ENCODE data around the gene RPS6KA2.
"Not testable (repeated sequence)": the region's sequence is repeated elsewhere in the genome, so short reads cannot be mapped to it uniquely, and the experiment has no call there.

The RPS6KA2 gene

DNA sequence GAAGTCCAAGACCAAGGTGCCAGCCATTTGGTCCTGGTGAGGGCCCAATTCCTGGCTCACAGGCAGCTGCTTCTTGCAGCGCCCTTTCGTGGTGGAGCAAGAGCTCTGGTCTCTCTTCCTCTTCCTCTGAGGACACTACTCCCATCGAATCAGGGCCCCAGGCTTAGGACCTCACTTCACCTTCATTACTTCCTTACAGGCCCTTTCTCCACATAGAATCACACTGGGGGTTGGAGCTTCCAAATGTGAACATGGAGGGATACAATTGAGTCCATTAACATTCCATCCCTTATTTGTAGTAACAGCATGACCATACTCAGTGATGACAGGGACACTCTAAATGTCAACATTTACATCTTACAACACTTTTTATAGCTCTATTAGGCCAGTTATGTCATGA lies 42.9 kb downstream of the RPS6KA2 start:
- H3K27me3 ChIP-seq (ENCODE audit: insufficient read depth, poor library complexity, severe bottlenecking), result no peaks in the 10 kb centered on the region
- peak; percentile 36; the same call in 1 of the 2 replicates for TF ChIP-seq SPI1 (IDR thresholded peaks at IDR 0.05; ENCODE audit: borderline replicate concordance, low read depth)
- TF ChIP-seq, protein P1, sequence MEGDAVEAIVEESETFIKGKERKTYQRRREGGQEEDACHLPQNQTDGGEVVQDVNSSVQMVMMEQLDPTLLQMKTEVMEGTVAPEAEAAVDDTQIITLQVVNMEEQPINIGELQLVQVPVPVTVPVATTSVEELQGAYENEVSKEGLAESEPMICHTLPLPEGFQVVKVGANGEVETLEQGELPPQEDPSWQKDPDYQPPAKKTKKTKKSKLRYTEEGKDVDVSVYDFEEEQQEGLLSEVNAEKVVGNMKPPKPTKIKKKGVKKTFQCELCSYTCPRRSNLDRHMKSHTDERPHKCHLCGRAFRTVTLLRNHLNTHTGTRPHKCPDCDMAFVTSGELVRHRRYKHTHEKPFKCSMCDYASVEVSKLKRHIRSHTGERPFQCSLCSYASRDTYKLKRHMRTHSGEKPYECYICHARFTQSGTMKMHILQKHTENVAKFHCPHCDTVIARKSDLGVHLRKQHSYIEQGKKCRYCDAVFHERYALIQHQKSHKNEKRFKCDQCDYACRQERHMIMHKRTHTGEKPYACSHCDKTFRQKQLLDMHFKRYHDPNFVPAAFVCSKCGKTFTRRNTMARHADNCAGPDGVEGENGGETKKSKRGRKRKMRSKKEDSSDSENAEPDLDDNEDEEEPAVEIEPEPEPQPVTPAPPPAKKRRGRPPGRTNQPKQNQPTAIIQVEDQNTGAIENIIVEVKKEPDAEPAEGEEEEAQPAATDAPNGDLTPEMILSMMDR (IDR thresholded peaks at IDR 0.05; ENCODE audit: insufficient read depth, low read length), result no peak
- TF ChIP-seq POLR2AphosphoS5 (IDR thresholded peaks at IDR 0.05; ENCODE audit: low read depth), result no peak
- no peak overlapping the region for H3K4me3 ChIP-seq (replicated peaks; ENCODE audit: insufficient read depth, low read length)
- no peak overlapping the region for H3K27ac ChIP-seq (replicated peaks)
- peak; percentile 30 to 43 for DNase-seq (ENCODE audit: low read depth in 1 of 2, low spot score in 1 of 2)

DNA sequence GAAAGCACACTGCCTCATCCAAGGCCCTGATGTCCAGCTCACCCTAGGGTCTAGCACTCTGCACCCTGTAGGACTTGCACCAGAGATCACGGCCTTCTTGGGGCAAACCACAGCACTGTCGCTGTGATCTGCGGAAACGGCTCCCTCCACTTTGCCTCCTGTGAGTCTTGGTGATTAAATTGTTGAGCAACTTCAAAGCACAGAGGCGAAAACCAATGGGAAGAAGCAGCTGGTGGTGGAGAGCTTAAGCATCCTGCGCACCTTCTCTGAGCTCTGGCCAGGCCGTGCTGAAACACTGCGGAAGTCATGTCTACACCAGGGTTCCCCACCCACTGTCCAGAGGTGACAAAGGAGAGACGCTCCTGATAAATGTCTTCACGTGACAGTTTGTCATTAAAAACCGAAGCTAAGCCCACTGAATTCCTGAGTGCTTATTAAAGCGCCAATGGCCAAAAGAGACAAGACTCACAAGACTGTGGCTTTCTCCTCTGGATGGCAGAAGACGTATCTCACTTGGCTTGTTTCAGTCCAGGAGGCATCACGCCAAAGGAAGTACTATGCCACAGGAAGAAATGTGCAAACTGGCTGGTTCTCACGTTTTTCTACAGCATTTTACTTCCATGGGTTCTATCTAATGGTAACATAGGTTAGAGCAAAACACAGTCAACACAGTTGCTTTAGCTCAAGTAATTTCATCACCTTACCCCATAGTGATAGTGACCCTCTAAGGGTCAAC lies 43.7 kb downstream of the RPS6KA2 start:
- Histone ChIP-seq H3K27me3 (ENCODE audit: insufficient read depth, poor library complexity, severe bottlenecking) (no peaks in the 10 kb centered on the region), H3K4me3 (replicated peaks; ENCODE audit: insufficient read depth, low read length) (no peak overlapping the region), H3K27ac (replicated peaks) (no peak overlapping the region)
- TF ChIP-seq, protein P2, sequence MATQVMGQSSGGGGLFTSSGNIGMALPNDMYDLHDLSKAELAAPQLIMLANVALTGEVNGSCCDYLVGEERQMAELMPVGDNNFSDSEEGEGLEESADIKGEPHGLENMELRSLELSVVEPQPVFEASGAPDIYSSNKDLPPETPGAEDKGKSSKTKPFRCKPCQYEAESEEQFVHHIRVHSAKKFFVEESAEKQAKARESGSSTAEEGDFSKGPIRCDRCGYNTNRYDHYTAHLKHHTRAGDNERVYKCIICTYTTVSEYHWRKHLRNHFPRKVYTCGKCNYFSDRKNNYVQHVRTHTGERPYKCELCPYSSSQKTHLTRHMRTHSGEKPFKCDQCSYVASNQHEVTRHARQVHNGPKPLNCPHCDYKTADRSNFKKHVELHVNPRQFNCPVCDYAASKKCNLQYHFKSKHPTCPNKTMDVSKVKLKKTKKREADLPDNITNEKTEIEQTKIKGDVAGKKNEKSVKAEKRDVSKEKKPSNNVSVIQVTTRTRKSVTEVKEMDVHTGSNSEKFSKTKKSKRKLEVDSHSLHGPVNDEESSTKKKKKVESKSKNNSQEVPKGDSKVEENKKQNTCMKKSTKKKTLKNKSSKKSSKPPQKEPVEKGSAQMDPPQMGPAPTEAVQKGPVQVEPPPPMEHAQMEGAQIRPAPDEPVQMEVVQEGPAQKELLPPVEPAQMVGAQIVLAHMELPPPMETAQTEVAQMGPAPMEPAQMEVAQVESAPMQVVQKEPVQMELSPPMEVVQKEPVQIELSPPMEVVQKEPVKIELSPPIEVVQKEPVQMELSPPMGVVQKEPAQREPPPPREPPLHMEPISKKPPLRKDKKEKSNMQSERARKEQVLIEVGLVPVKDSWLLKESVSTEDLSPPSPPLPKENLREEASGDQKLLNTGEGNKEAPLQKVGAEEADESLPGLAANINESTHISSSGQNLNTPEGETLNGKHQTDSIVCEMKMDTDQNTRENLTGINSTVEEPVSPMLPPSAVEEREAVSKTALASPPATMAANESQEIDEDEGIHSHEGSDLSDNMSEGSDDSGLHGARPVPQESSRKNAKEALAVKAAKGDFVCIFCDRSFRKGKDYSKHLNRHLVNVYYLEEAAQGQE (IDR thresholded peaks at IDR 0.05; ENCODE audit: insufficient replicate concordance, low read depth), result no peak
- TF ChIP-seq GABPA (IDR thresholded peaks at IDR 0.05; ENCODE audit: low read depth) (no peak), POLR2AphosphoS5 (IDR thresholded peaks at IDR 0.05; ENCODE audit: low read depth) (no peak), SPI1 (IDR thresholded peaks at IDR 0.05; ENCODE audit: borderline replicate concordance, low read depth) (no peak)
- TF ChIP-seq, protein P1 (IDR thresholded peaks at IDR 0.05; ENCODE audit: insufficient read depth, low read length), result no peak
- no peak for DNase-seq (ENCODE audit: low read depth in 1 of 2, low spot score in 1 of 2)

DNA sequence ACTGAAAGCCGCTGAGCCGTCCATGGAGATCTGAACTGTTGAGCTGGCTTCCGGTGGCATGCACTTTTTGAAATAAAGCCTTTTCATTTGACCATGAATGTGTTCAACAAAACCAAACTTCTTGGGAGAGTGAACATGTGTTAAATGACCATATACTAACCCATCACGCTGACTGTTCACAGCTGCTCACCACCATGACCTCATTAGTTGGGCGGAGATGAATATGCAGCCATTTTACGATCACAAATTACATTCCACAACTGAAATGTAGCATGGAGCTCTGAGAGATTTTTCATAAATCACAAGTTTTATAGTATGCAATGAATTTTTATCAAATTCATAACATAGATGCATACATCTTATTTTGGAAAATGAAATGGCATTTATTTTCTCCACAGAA lies 44.8 kb downstream of the RPS6KA2 start:
- no peak for DNase-seq (ENCODE audit: low read depth in 1 of 2, low spot score in 1 of 2)
- no peaks in the 10 kb centered on the region for H3K27me3 ChIP-seq (ENCODE audit: insufficient read depth, poor library complexity, severe bottlenecking)
- TF ChIP-seq POLR2AphosphoS5 (IDR thresholded peaks at IDR 0.05; ENCODE audit: low read depth) (no peak), SPI1 (IDR thresholded peaks at IDR 0.05; ENCODE audit: borderline replicate concordance, low read depth) (no peak), GABPA (IDR thresholded peaks at IDR 0.05; ENCODE audit: low read depth) (no peak)
- TF ChIP-seq, protein P1 (IDR thresholded peaks at IDR 0.05; ENCODE audit: insufficient read depth, low read length), result no peak
- TF ChIP-seq, protein P2 (IDR thresholded peaks at IDR 0.05; ENCODE audit: insufficient replicate concordance, low read depth), result no peak
- no peak overlapping the region for H3K4me3 ChIP-seq (replicated peaks; ENCODE audit: insufficient read depth, low read length)
- H3K27ac ChIP-seq (replicated peaks), result no peak overlapping the region

DNA sequence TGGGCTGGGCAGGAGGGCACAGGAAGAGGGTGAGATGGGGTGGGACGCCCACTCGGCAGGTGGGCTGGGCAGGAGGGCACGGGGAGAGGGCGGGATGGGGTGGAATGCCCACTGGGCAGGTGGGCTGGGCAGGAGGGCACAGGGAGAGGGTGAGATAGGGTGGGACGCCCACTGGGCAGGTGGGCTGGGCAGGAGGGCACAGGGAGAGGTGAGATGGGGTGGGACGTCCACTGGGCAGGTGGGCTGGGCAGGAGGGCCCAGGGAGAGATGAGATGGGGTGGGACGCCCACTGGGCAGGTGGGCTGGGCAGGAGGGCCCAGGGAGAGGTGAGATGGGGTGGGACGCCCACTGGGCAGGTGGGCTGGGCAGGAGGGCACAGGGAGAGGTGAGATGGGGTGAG lies 45.2 kb downstream of the RPS6KA2 start:
- H3K4me3 ChIP-seq (replicated peaks; ENCODE audit: insufficient read depth, low read length); H3K27ac ChIP-seq (replicated peaks); DNase-seq (ENCODE audit: low read depth in 1 of 2, low spot score in 1 of 2); H3K27me3 ChIP-seq (ENCODE audit: insufficient read depth, poor library complexity, severe bottlenecking): not testable (repeated sequence)

All from HL-60 (cell line).